K562 (cell line): Measurements from ENCODE around the gene PRKAG2. TPM values are rescaled to one million over a fixed set of nuclear protein-coding genes. Genes with fewer than 3 reads are reported as not detected.

Experiments used
- BHLHE40 ChIP-seq: IDR thresholded peaks from 2 replicates; pipeline ENCODE4 v1.6.1; 2011; ENCODE audit warnings: low read length, improper control_type of control experiment
- CBFA2T2 ChIP-seq: fragments of 450-650 bp; conservative IDR thresholded peaks from 2 replicates; pipeline ENCODE4 v1.6.1; 2017; ENCODE audit warnings: mild to moderate bottlenecking
- CEBPB ChIP-seq: fragments of 450-650 bp; IDR thresholded peaks from 2 replicates; pipeline ENCODE4 v1.6.1; 2016; ENCODE audit warnings: missing genetic modification characterization, missing compliant biosample characterization
- CREM ChIP-seq: IDR thresholded peaks from 2 replicates; pipeline ENCODE4 v1.6.1; 2014; ENCODE audit warnings: antibody characterized with exemption, low read depth
- DPF2 ChIP-seq: fragments of 450-650 bp; IDR thresholded peaks from 2 replicates; pipeline ENCODE4 v1.6.1; 2016
- ESRRA ChIP-seq: fragments of 450-650 bp; IDR thresholded peaks from 2 replicates; pipeline ENCODE4 v1.6.1; 2014; ENCODE audit warnings: low read depth, mild to moderate bottlenecking, moderate library complexity, borderline replicate concordance
- FOXK2 ChIP-seq, 2 experiments: fragments of 450-650 bp; IDR thresholded peaks in 1 of 2; conservative IDR thresholded peaks in 1 of 2; 2 replicates each; pipeline ENCODE4 v1.6.1; 2016; ENCODE audit warnings: low read depth in 2 of 2, mild to moderate bottlenecking in 1 of 2
- HDAC3 ChIP-seq: fragments of 450-650 bp; IDR thresholded peaks from 2 replicates; pipeline ENCODE4 v1.6.1; 2018; ENCODE audit warnings: borderline replicate concordance, mild to moderate bottlenecking, moderate library complexity; ENCODE audit not compliant: partially characterized antibody
- HNRNPUL1 ChIP-seq: fragments of 200-400 bp; formaldehyde crosslinking; IDR thresholded peaks from 2 replicates; pipeline ENCODE4 v1.6.1; 2017; ENCODE audit warnings: low read length
- MAFK ChIP-seq: IDR thresholded peaks from 2 replicates; pipeline ENCODE4 v1.6.1; 2011; ENCODE audit warnings: low read length, improper control_type of control experiment
- NBN ChIP-seq: fragments of 450-650 bp; IDR thresholded peaks from 2 replicates; pipeline ENCODE4 v1.6.1; 2016; ENCODE audit warnings: low read depth, mild to moderate bottlenecking
- NR0B1 ChIP-seq: fragments of 450-650 bp; IDR thresholded peaks from one replicate; pipeline ENCODE4 v1.6.1; 2018; ENCODE audit warnings: mild to moderate bottlenecking, moderate library complexity; ENCODE audit not compliant: partially characterized antibody
- RBM14 ChIP-seq: fragments of 200-400 bp; formaldehyde crosslinking; IDR thresholded peaks from 2 replicates; pipeline ENCODE4 v1.6.1; 2018; ENCODE audit warnings: low read depth, mild to moderate bottlenecking, low read length, moderate library complexity, borderline replicate concordance; ENCODE audit not compliant: insufficient read depth
- SFPQ ChIP-seq: fragments of 200-400 bp; formaldehyde crosslinking; IDR thresholded peaks from 2 replicates; pipeline ENCODE4 v1.6.1; 2017; ENCODE audit warnings: mild to moderate bottlenecking, low read depth, low read length, moderate library complexity
- SMAD2 ChIP-seq: fragments of 150-350 bp; IDR thresholded peaks from 2 replicates; pipeline ENCODE4 v1.6.1; 2014; ENCODE audit warnings: low read depth, mild to moderate bottlenecking, low read length
- SP2 ChIP-seq: IDR thresholded peaks from 2 replicates; pipeline ENCODE4 v1.6.1; 2011; ENCODE audit warnings: mild to moderate bottlenecking, low read depth, low read length, moderate library complexity; ENCODE audit not compliant: poor library complexity, severe bottlenecking; ENCODE audit errors: extremely low read depth
- TFE3 ChIP-seq: fragments of 450-650 bp; formaldehyde crosslinking; IDR thresholded peaks from 2 replicates; pipeline ENCODE4 v1.4.0; 2020; ENCODE audit warnings: mild to moderate bottlenecking, mixed read lengths
- USF2 ChIP-seq: sonication (generic); formaldehyde crosslinking; IDR thresholded peaks from 2 replicates; pipeline ENCODE4 v1.5.0; 2020; ENCODE audit warnings: missing genetic modification reagents
- ZKSCAN3 ChIP-seq: fragments of 250-450 bp; sonication (Bioruptor Pico); IDR thresholded peaks from 2 replicates; pipeline ENCODE4 v1.4.0; 2020
- ZNF431 ChIP-seq: sonication (generic); formaldehyde crosslinking; IDR thresholded peaks from 2 replicates; pipeline ENCODE4 v1.8.0; 2022; ENCODE audit warnings: mild to moderate bottlenecking, missing genetic modification reagents
- ZNF639 ChIP-seq, 2 experiments: fragments of 200-800 bp in 1 of 2; sonication (Bioruptor generic) in 1 of 2; sonication (generic) in 1 of 2; formaldehyde crosslinking in 1 of 2; IDR thresholded peaks in 1 of 2; conservative IDR thresholded peaks in 1 of 2; 2 replicates each; pipeline versions ENCODE4 v1.5.0 to v1.6.1; 2016 to 2020; ENCODE audit warnings: missing compliant biosample characterization in 1 of 2, missing genetic modification characterization in 1 of 2, missing genetic modification reagents in 1 of 2
- polyA plus RNA-seq, 8 experiments: library from polyadenylated mRNA; depleted of rRNA in 4 of 8; stranded (reverse) in 5 of 8; unstranded in 3 of 8; fragments of >200 nt; fragmentation: Nextera tagmentation in 2 of 8; fragmentation: Illumina TruSeq in 1 of 8; extraction: Ambion mirVana in 2 of 8; extraction: Trizol in 1 of 8; gene quantifications; 2 replicates each; pipeline versions ENCODE4 v1.2.1 to v1.2.3, GENCODE V29; 2011 to 2014; ENCODE audit warnings: inconsistent platforms in 1 of 8, missing spikeins in 1 of 8
- total RNA-seq, 7 experiments: library from RNA; depleted of rRNA in 6 of 7; stranded (reverse); fragments of >200 nt in 6 of 7; fragmentation: Illumina TruSeq in 2 of 7; extraction: Trizol in 2 of 7; gene quantifications; 2 replicates each; pipeline versions ENCODE4 v1.2.1 to v1.2.3, GENCODE V29; 2011 to 2021; ENCODE audit warnings: low replicate concordance in 1 of 7

The PRKAG2 gene
- total and polyA plus RNA-seq, 9 of the 15 experiments (the other 6 are each of a cell fraction or from before 2014, with no cell fraction given), result 0.99 to 5.6 (median 3.3) TPM

- TF ChIP-seq FOXK2 (conservative IDR thresholded peaks at IDR 0.05 in 1 of 2, IDR thresholded peaks at IDR 0.05 in 1 of 2; ENCODE audit: low read depth in 2 of 2), result no peak
- no peak for TF ChIP-seq NBN
- no peak for TF ChIP-seq RBM14
- no peak for TF ChIP-seq ZNF431 (CRISPR knock-in tag)
- TF ChIP-seq CBFA2T2, result peak; percentile 31; the same call in 1 of the 2 replicates
- TF ChIP-seq DPF2, result no peak
- TF ChIP-seq CEBPB (tag), result no peak
- TF ChIP-seq ESRRA, result no peak
- peak; percentile 45 for TF ChIP-seq TFE3 (CRISPR knock-in tag)
- TF ChIP-seq BHLHE40, result peak; percentile 82
- no peak for TF ChIP-seq SMAD2
- TF ChIP-seq SFPQ, result no peak
- no peak for TF ChIP-seq HDAC3
- TF ChIP-seq SP2, result no peak
- TF ChIP-seq CREM, result peak; percentile 28; the same call in 1 of the 2 replicates
- TF ChIP-seq NR0B1, result no peak
- no peak for TF ChIP-seq ZNF639 (CRISPR knock-in tag; conservative IDR thresholded peaks at IDR 0.05 in 1 of 2, IDR thresholded peaks at IDR 0.05 in 1 of 2)
- TF ChIP-seq ZKSCAN3 (CRISPR knock-in tag), result no peak
- no peak for TF ChIP-seq HNRNPUL1
- TF ChIP-seq MAFK, result no peak
- peak; percentile 87 for TF ChIP-seq USF2 (CRISPR knock-in tag)
Measured at GRCh38 chr7:151756076-151756731, 120.7 kb downstream of the PRKAG2 start (continued).
